A673 (cell line): ENCODE measurements around the gene KIRREL3. TPM values are rescaled to one million over a fixed set of nuclear protein-coding genes. Genes with fewer than 3 reads are reported as not detected.

ENCODE experiments used
- BruUV-seq: library from RNA; stranded (reverse); fragments of 400-500 nt; replicated peaks from 2 replicates; lab custom pipeline; 2021; lab: Mats Ljungman, UMichigan
- CTCF ChIA-PET: fragments of 300-600 bp; sonication (Branson Sonifier 250); formaldehyde crosslinking; loops from one replicate; lab custom pipeline; 2022; ENCODE audit warnings: antibody characterized with exemption; lab: Charles Lee
- POLR2A ChIA-PET: fragments of 300-600 bp; sonication (Branson Sonifier 250); formaldehyde crosslinking; loops from one replicate; lab custom pipeline; 2022; ENCODE audit warnings: antibody characterized with exemption; ENCODE audit not compliant: low non-redundant PET; lab: Charles Lee
- DNase-seq: peaks from one replicate; pipeline ENCODE4 v3.0.0-alpha.2; 2015; ENCODE audit warnings: low spot score
- H3K27ac ChIP-seq: fragments of 200-600 bp; sonication (generic); 2 replicates; pipeline ENCODE4 v1.5.1; 2016; ENCODE audit warnings: mixed run types, low read depth, mild to moderate bottlenecking, mixed read lengths, antibody characterized with exemption, low read length; ENCODE audit not compliant: poor library complexity, severe bottlenecking
- H3K27me3 ChIP-seq: fragments of 200-600 bp; sonication (generic); replicated peaks from 2 replicates; pipeline ENCODE4 v1.6.1; 2017; ENCODE audit warnings: mixed run types, low read depth, mild to moderate bottlenecking, mixed read lengths, antibody characterized with exemption, low read length; ENCODE audit not compliant: insufficient read depth, poor library complexity
- H3K36me3 ChIP-seq: fragments of 200-600 bp; sonication (generic); 2 replicates; pipeline ENCODE4 v1.6.1; 2016; ENCODE audit warnings: mixed run types, mild to moderate bottlenecking, mixed read lengths, antibody characterized with exemption, low read length; ENCODE audit not compliant: insufficient read depth, poor library complexity, severe bottlenecking
- H3K4me1 ChIP-seq: fragments of 200-600 bp; sonication (generic); 2 replicates; pipeline ENCODE4 v1.6.1; 2017; ENCODE audit warnings: mixed run types, mild to moderate bottlenecking, mixed read lengths, antibody characterized with exemption, low read length; ENCODE audit not compliant: insufficient read depth, poor library complexity, severe bottlenecking
- H3K4me3 ChIP-seq: fragments of 200-600 bp; sonication (generic); 2 replicates; pipeline ENCODE4 v1.5.1; 2016; ENCODE audit warnings: low read depth, mixed run types, mild to moderate bottlenecking, mixed read lengths, low read length; ENCODE audit not compliant: poor library complexity, severe bottlenecking
- H3K9me3 ChIP-seq: fragments of 200-600 bp; sonication (generic); 2 replicates; pipeline ENCODE4 v1.6.1; 2016; ENCODE audit warnings: mixed run types, low read depth, mild to moderate bottlenecking, mixed read lengths, antibody characterized with exemption, low read length; ENCODE audit not compliant: poor library complexity, severe bottlenecking
- CTCF ChIP-seq: fragments of 300-800, 200-600 bp; sonication (generic); conservative IDR thresholded peaks from 2 replicates; pipeline ENCODE4 v1.5.1; 2017; ENCODE audit warnings: low read depth, mild to moderate bottlenecking, antibody characterized with exemption, low read length, moderate library complexity, mixed read lengths
- EZH2 ChIP-seq: fragments of 200-600 bp; sonication (generic); IDR thresholded peaks from 2 replicates; pipeline ENCODE4 v1.6.1; 2017; ENCODE audit warnings: borderline replicate concordance, low read depth, mild to moderate bottlenecking, mixed read lengths, antibody characterized with exemption, low read length; ENCODE audit not compliant: poor library complexity, severe bottlenecking
- intact Hi-C: fragments of 100-400 bp; cut with micrococcal nuclease; formaldehyde crosslinking; loops from one replicate; pipeline ENCODE4 v1.10.0; 2022; ENCODE audit not compliant: unreplicated experiment
- total RNA-seq: library from RNA; stranded (reverse); gene quantifications from 2 replicates; pipeline ENCODE4 v1.2.3, GENCODE V29; 2021

The KIRREL3 gene
- total RNA-seq, 1 experiment from 2014 or later = not detected

GRCh38 chr11:126578426-126578825 is 422.1 kb downstream of the KIRREL3 start:
- BruUV-seq = no TSS peak
- intact Hi-C loops = loop anchor here (10.0 kb wide), 2 partner anchors 264 to 416 kb away; no protein-coding TSS in a partner anchor
- Histone ChIP-seq H3K36me3 (no peaks in the 10 kb centered on the region), H3K4me1 (no peaks in the 10 kb centered on the region), H3K27ac (no peak overlapping the region), H3K4me3 (no peak overlapping the region), H3K27me3 (no peaks in the 10 kb centered on the region), H3K9me3 (no peaks in the 10 kb centered on the region)
- DNase-seq = no peak
- ChIA-PET POLR2A (no interaction called here), CTCF (no interaction called here)
- no peak for TF ChIP-seq CTCF
- no peak for TF ChIP-seq EZH2

- Histone ChIP-seq H3K4me1 (no peaks in the 10 kb centered on the region), H3K27me3 (no peaks in the 10 kb centered on the region), H3K4me3 (no peak overlapping the region), H3K27ac (no peak overlapping the region), H3K9me3 (no peaks in the 10 kb centered on the region), H3K36me3 (no peaks in the 10 kb centered on the region)
- BruUV-seq = no TSS peak
- TF ChIP-seq CTCF = no peak
- no peak for TF ChIP-seq EZH2
- POLR2A ChIA-PET = no interaction called here
- CTCF ChIA-PET = no interaction called here
- DNase-seq = no peak
- intact Hi-C loops = loop anchor here (10.0 kb wide), 2 partner anchors 263 to 417 kb away; no protein-coding TSS in a partner anchor
Measured at GRCh38 chr11:126578021-126578420, 422.5 kb downstream of the KIRREL3 start.

- no peak for TF ChIP-seq CTCF
- no peak for DNase-seq
- intact Hi-C loops = loop anchor here (10.0 kb wide), 2 partner anchors 261 to 419 kb away; no protein-coding TSS in a partner anchor
- BruUV-seq = no TSS peak
- H3K27me3 ChIP-seq = no peaks in the 10 kb centered on the region
- ChIA-PET POLR2A (no interaction called here), CTCF (no interaction called here)
- no peaks in the 10 kb centered on the region for H3K36me3 ChIP-seq
- no peaks in the 10 kb centered on the region for H3K9me3 ChIP-seq
- no peaks in the 10 kb centered on the region for H3K4me1 ChIP-seq
- no peak overlapping the region for H3K4me3 ChIP-seq
- H3K27ac ChIP-seq = no peak overlapping the region
Measured at GRCh38 chr11:126575849-126576248, 424.7 kb downstream of the KIRREL3 start.
